NB4 (cell line): ENCODE results near the gene ARPC2.

Experiments used
- MYC ChIP-seq: IDR thresholded peaks from 2 replicates; pipeline ENCODE4 v1.6.1; 2011; ENCODE audit warnings: low read depth, low read length
- POLR2A ChIP-seq: IDR thresholded peaks from 2 replicates; pipeline ENCODE4 v1.6.1; 2011; ENCODE audit warnings: mild to moderate bottlenecking; ENCODE audit not compliant: insufficient read length; ENCODE audit errors: extremely low read depth
- TF ChIP-seq, protein P1 (sequence below): IDR thresholded peaks from one replicate; pipeline ENCODE4 v1.5.1; 2012; ENCODE audit warnings: low read depth, low read length

DNA sequence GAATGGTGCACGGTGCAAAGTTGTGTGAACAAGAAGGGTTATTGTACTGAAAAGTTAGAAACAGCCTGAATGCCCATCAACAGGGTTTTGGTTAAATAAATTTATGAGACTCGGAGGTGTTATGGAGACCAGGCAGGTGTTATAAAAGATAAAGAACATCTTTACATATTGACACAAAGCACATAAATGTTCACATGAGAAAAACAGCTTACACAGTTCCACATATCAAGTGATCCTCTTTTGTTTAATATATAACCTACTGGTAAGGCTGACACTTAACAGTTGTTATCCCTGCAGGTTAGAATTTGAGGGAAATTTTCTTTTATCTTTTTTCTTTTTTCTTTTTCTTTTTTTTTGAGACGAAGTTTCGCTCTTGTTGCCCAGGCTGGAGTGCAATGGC lies 20.0 kb upstream of the ARPC2 start:
- TF ChIP-seq, protein P1, sequence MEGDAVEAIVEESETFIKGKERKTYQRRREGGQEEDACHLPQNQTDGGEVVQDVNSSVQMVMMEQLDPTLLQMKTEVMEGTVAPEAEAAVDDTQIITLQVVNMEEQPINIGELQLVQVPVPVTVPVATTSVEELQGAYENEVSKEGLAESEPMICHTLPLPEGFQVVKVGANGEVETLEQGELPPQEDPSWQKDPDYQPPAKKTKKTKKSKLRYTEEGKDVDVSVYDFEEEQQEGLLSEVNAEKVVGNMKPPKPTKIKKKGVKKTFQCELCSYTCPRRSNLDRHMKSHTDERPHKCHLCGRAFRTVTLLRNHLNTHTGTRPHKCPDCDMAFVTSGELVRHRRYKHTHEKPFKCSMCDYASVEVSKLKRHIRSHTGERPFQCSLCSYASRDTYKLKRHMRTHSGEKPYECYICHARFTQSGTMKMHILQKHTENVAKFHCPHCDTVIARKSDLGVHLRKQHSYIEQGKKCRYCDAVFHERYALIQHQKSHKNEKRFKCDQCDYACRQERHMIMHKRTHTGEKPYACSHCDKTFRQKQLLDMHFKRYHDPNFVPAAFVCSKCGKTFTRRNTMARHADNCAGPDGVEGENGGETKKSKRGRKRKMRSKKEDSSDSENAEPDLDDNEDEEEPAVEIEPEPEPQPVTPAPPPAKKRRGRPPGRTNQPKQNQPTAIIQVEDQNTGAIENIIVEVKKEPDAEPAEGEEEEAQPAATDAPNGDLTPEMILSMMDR, result no peak
- TF ChIP-seq POLR2A (no peak), MYC (no peak)
